SK-N-SH treated with all-trans-retinoic acid at 6 μM for 48 hours (cell line): ENCODE measurements around the gene BANP.

Experiments used
- CREB5 ChIP-seq: fragments of 250-450 bp; sonication (Bioruptor Pico); IDR thresholded peaks from 2 replicates; pipeline ENCODE4 v1.5.1; 2020; ENCODE audit warnings: low read depth, mild to moderate bottlenecking, moderate library complexity
- ISL1 ChIP-seq: fragments of 250-450 bp; sonication (Bioruptor Pico); IDR thresholded peaks from 2 replicates; pipeline ENCODE4 v2.1.2; 2022; ENCODE audit warnings: mild to moderate bottlenecking, moderate library complexity
- PATZ1 ChIP-seq: fragments of 250-450 bp; sonication (Bioruptor Pico); IDR thresholded peaks from 2 replicates; pipeline ENCODE4 v1.8.0; 2020; ENCODE audit warnings: mild to moderate bottlenecking, moderate library complexity, borderline replicate concordance
- POU6F1 ChIP-seq: fragments of 250-450 bp; sonication (Bioruptor Pico); IDR thresholded peaks from 2 replicates; pipeline ENCODE4 v1.8.0; 2021; ENCODE audit warnings: low read depth, mild to moderate bottlenecking, moderate library complexity, borderline replicate concordance
- PPARA ChIP-seq: fragments of 250-450 bp; sonication (Bioruptor Pico); IDR thresholded peaks from 2 replicates; pipeline ENCODE4 v1.5.0; 2020; ENCODE audit warnings: mild to moderate bottlenecking, borderline replicate concordance
- SNAI2 ChIP-seq: fragments of 250-450 bp; sonication (Bioruptor Pico); IDR thresholded peaks from 2 replicates; pipeline ENCODE4 v1.5.0; 2020; ENCODE audit warnings: mild to moderate bottlenecking, moderate library complexity
- ZFP3 ChIP-seq: fragments of 250-450 bp; sonication (Bioruptor Pico); IDR thresholded peaks from 2 replicates; pipeline ENCODE4 v1.5.0; 2020; ENCODE audit warnings: mild to moderate bottlenecking, moderate library complexity
- ZNF565 ChIP-seq: fragments of 450-650 bp; formaldehyde crosslinking; conservative IDR thresholded peaks from 2 replicates; pipeline ENCODE4 v1.5.0; 2020; ENCODE audit warnings: low read depth, mild to moderate bottlenecking, moderate library complexity

- TF ChIP-seq ZFP3 (CRISPR knock-in tag) = no peak
- TF ChIP-seq ZNF565 (CRISPR knock-in tag) = no peak
- TF ChIP-seq ISL1 (CRISPR knock-in tag) = no peak
- no peak for TF ChIP-seq PATZ1 (CRISPR knock-in tag)
- no peak for TF ChIP-seq SNAI2 (CRISPR knock-in tag)
- TF ChIP-seq CREB5 (CRISPR knock-in tag) = no peak
- no peak for TF ChIP-seq POU6F1
- TF ChIP-seq PPARA (CRISPR knock-in tag) = no peak
Observed at GRCh38 chr16:87964049-87964659, 12.9 kb downstream of the BANP start.
